ENCODE data around the gene FIBCD1.
"Not testable (repeated sequence)": the region's sequence is repeated elsewhere in the genome, so short reads cannot be mapped to it uniquely, and the experiment has no call there.

Gene FIBCD1

DNA sequence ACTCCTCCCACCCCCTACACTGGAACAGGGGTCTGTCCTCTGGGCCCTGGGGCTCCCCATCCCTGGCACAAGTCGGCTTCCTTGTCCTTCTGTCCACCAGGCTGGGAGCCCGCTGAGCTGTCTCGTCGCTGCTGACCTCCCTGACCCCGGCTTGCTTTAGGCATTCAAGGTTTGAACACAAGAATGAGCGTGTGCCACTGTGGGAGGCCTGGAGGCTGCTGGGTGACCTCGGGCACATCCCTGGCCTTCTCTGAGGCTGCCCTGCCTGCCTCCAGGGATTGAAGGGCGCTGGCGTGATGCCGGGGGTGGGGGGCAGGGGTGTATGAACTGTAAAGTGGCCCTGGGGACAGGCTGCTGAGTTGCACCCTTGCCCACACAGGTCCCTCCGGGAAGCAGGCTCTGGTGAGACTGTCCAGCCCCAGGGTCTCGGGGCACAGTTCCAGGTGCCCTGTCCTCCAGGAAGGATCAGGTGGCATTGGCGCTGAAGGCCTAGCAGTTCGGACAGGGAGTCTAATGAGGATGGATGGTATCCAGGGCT is 18.2 kb downstream of the FIBCD1 start:
- DNase-seq: no peak

DNA sequence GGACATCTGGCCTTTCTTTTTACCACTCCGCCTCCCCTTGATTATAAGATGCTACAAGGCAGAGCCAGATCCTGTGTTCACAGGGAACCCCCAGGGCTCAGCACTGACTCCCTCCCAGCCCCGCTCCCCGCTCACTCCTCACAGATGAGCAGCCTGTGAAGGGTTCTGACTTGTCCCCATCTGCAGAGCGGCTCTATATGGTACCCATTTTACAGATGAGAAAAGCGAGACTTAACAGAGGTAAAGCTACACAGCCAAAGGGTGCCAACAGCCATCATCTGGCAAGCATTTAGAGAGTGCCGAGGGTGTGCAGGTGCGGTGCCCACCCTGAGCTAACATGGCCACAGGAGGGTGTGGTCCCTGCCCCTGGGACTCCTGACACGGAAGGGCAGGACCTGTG is 18.8 kb downstream of the FIBCD1 start:
- no peak for DNase-seq

DNA sequence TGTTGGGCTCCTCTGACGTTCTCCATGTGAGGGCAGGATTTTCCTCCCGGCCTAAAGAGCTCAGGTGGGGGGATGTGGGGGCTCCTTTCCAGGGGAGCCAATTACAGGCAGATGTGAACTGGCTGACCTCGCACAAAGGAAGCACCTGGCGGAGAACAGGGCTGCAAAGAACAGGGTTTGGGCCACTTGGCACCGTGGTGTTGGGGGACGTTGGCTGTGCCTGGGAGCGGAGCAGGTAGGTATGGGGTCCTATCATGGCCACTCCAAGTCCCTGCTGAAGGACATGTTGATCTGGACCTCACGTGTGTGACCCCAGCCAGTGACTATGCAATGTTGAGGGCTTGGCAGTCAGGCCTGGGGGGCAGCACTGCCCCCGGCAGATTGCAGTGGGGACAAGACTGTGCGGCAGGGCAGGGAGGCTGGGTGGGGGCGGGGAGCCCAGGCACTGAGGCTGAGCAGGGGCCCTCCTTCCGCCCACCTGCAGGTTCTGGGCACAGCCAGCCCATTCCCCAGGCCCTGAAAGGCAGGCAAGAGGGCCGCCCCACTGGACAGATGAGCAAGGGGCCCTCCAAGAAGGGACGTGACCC is 19.4 kb downstream of the FIBCD1 start:
- no peak for DNase-seq

DNA sequence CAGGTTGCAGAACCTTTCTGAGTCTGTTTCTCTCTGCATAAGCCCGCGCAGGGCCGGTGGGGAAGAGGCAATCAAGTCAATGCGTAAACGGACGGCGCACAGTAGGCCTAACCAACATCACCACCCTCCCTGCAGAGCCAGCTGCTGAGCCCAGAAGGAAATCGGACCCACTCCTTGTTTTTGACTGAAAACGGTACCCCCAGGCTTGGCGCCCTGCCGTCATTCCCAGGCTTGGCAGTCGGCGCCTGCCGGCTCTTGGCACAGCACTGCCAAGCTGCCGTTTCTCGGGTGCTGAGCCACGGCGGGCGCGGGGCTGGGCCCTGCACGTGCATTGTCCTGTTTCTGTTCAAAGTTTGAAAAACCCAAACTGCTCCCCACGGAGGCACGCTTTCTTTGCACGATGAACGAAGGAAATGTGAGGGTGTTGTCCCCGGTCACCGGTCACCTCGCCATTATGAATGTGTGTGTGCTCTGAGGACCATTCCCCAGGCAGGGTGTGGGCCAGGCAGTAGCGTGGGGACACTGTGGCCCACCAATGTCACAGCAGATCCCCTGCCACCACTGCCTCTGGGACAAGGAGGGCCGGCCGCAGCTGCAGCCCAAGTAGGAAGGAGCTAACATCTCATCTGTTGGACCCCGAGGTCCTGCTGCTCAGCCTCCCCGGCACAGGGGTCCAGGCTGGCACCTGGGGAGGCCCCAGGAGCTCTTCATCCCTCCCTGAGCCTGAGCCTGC is 20.1 kb downstream of the FIBCD1 start:
- no peak for DNase-seq

DNA sequence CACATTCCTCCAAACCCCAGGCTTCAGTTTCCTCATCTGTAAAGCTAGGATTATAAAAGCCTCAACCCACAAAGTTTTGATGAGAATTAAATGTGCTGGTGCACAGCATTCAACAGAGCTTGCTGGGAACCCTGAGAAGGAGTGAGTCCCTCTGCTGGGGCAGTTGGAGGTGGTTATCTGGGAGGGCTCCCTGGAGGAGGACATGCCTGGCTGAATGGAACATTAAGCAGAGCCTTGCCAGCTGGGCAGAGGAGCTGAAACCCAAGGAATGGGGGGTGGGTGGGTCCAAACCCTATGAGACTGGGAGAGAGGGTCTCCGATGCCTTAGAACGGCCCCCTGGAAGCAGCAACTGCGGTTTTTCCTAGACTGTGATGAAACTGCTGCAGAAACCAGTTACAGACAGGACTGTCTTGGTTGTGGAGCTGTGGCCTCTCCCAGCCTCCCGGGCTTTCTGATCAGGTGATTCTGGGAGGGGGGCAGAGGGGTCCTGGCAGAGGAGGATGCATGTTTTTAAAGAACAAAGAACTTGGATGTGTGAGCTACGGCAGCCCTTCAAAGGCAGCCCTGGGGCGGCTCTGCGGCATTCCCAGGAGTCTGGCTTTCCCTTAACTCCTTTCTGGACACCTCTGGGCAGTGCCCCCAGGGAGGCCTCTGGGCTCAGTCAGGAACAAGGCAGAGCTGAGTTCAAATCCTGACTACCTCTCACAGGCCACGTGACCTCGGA is 20.8 kb downstream of the FIBCD1 start:
- no peak for DNase-seq

DNA sequence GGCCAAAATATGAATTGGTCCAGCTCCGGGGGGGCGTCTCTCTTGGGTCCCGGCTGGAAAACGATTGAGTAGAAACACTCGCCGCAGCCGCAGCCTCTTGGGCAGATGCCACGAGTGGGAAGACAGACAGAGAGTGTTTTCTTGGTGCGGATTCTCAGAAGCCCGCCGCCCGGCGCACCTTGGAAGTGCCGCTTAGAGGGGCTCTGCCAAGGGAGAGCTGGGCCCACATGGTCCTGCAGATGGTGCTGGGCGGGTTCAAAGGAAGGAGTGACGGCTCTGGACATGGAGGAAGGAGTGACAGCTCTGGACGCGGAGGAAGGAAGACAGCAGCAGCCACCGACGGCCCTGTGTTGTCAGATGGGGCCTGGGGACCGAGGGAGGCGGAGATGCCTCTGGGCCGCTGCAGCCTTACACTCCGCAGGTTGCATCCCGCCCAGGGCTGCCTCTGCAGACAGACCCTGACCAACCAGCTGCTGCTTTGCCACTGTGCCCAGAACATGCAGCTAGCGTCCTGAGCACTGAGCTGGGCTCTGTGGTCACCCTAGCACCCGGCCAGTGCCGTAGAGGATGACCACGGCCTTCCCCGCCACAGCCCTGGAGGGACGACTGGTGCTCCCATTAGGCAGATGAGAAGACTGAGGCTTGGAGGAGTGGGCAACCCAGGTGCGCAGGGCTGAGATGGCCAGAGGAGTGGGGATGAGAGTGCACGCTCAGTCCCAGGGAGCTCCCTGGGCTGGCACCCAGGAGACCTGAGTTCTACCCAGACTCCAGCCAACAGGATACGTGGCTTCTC is 21.7 kb downstream of the FIBCD1 start:
- DNase-seq: no peak

DNA sequence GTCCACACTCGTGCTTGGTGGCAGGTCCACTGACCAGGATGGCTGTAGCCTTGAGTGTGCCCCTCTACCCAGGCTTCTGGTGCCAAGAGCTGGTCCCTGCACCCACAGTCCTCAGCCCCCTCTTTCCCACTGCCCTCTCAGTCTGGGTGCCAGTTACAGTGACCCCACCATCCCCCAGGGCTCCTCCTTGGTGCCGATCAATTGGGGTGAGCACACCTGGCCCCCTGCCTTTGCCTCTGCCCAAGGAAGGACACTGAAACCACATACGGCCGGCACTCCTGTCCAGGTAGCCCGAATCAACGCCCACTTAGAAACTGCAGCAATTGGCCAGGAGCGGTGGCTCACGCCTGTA is 24.0 kb downstream of the FIBCD1 start:
- no peak for DNase-seq

DNA sequence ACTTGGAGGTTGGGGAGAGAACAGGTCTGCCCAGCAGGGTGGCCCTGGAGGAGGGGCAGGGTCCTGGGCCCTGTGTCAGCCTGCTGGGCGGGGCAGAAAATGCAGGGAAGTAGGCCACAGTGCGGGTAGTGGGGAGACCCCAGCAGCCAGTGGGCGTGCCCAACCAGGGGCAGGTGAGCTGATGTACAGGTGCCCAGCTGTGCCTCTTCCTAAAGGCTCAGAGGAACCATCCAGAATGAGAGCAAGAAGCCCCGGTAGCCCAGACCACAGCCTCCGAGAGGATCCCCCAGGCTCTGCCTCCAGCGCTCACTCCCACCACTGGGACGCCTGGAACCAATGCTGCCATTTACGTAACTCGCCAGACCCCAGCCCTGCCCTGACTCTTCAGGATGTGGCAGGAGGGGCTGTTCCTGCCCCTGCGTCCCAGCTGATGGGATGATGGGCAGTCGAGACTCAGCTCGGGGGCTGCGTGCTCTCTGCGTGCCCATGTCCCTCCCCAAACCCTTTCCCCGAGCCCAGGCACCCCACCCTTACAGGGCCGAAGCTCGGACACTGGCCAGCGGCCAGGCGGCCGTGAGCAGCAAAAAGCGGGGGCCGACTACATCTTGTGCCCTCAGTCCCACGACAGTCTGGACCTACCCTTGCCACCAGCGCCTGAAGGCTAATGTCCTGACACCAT is 24.5 kb downstream of the FIBCD1 start:
- DNase-seq: no peak

DNA sequence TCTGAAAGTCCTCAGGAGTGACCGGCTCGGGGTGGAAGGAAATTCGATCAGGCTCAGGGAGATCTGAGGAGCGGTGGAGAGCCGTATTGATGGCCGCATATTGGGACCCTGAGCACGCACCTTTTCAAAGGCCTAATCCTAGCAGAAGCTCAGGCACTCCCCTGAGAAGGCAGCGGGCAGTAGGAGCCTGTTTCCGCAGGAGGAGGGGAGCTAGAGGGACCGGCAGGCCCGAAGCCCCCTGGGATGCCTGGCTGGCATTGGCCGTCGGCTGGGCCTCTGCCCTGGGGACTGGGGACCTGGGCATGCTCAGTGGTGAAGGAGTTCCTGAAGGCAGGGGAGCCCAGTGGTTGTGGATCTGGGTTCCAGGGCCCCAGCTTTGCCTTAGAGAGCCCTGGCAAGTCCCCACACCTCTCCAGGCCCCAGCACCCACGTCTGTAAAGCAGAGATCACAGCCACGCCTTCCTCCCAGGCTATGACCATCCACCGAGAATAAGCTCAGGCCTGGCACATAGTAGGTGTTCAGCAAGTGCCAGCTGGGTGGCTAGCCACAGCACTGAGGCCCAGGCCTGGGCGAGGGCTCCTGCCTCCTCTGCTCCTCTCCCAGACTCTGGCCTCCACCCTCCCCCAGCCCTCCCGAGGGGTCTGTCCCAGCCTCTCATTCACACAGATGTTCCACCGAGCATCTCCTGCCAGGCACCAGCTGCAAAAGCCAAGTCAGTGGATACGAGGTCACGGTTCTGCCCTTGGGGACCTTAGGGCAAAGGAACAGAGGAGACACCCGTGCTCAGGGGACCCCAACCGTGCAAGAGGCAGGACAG is 25.2 kb downstream of the FIBCD1 start:
- no peak for DNase-seq

DNA sequence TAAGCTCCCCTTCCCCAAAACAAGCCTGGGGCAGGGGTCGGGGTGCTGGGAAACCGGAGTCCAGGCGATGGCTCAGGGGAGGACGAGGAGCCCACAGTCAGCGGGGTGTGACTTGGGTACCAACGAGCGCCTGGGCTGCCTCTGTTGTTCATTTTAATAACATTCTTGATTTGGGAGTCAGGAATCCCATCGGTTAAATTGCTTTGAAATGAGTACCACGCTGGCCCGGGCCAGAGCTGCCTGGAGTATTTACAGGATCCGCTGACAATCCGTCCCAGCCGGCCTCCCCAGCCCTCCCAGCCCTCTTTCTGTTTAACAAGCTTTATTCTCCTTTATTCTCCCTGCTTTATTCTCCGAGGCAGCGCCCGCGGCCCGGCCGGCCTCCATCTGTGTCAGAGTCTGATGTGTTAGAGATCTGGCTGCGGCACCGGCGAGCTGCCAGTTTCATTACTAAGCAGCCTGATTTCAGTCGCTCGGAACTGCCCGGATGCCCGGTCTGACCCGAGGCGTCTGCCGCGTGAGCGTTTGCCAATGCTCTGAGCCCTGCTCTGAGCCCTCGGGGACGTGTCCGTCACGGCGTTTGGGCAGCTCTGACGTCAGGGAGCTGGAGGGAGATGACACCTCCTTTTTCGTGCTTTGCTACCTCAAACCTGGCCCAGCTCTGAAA is 26.0 kb downstream of the FIBCD1 start:
- DNase-seq: no peak

DNA sequence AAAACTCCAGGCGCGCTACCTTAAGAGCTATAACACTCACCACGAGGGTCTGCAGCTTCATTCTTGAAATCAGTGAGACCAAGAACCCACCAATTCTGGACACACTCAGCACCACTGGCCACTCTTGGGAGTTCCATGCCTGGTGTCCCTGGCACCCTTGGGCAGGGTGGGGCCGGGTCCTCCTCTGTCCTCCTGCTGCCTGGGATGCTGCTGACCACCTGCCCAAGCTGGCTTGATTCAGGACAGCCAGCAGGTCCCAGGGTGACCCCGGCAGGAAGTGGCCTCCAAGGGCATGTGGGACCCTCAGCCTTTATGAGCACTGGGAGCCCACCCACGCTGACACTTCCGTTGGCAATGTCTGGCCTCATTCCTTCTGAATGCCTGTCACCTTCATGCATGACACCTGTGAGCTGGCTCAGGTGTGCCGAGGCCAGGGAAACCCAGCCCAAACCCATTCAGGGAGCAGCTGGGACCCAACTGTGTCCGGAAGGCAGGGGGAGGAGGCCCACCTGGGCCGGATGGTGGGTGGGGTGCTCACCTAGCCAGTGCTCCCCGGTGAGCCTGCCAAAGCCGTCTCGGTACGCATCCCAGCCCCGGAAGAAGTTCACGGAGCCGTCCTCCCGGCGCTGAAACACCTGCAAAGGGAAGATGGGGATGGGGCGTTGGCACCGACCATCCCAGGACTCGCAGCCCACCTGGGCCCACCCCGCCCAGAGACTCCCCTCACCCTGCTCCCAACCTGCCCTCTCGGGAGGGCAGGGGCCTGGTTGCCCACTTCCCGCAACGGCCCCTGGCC is 27.6 kb downstream of the FIBCD1 start:
- no peak for DNase-seq

DNA sequence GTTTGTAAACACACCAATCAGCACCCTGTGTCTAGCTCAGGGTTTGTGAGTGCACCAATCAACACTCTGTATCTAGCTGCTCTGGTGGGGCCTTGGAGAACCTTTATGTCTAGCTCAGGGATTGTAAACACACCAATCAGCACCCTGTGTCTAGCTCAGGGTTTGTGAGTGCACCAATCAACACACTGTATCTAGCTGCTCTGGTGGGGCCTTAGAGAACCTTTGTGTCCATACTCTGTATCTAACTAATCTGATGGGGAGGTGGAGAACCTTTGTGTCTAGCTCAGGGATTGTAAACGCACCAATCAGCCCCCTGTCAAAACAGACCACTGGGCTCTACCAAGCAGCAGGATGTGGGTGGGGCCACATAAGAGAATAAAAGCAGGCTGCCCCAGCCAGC is 28.4 kb downstream of the FIBCD1 start:
- DNase-seq: not testable (repeated sequence)

DNA sequence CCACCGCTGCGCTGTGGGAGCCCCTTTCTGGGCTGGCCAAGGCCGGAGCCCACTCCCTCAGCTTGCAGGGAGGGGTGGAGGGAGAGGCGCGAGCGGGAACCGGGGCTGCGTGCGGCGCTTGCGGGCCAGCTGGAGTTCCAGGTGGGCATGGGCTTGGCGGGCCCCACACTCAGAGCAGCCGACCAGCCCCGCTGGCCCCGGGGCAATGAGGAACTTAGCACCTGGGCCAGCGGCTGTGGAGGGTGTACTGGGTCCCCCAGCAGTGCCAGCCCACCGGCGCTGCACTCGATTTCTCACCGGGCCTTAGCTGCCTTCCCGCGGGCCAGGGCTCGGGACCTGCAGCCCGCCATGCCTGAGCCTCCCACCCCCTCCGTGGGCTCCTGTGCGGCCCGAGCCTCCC is 29.0 kb downstream of the FIBCD1 start:
- DNase-seq: not testable (repeated sequence)

DNA sequence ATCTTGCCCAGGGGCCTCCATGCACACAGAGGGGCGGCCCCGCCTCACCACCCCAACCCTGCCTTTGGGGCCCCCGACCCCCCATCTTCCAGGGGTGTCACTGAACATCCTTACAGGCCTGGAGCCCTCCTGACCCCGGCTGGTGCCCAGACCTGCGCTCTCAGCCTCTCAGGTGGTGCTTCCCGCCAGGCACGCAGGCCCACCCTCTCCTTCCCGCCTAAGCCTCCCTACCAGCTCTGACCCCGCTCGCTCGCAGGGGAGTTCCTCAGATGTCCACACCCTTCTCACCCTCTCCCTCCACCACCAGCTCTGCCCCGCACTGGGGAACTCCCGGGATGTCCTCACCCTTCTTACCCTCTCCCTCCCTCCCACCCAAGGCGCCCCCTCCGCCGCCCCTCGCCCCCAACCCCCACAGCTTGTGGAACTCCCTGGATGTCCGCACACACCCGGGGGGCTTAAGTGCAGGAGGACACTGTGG is 30.1 kb downstream of the FIBCD1 start:
- no peak for DNase-seq

DNA sequence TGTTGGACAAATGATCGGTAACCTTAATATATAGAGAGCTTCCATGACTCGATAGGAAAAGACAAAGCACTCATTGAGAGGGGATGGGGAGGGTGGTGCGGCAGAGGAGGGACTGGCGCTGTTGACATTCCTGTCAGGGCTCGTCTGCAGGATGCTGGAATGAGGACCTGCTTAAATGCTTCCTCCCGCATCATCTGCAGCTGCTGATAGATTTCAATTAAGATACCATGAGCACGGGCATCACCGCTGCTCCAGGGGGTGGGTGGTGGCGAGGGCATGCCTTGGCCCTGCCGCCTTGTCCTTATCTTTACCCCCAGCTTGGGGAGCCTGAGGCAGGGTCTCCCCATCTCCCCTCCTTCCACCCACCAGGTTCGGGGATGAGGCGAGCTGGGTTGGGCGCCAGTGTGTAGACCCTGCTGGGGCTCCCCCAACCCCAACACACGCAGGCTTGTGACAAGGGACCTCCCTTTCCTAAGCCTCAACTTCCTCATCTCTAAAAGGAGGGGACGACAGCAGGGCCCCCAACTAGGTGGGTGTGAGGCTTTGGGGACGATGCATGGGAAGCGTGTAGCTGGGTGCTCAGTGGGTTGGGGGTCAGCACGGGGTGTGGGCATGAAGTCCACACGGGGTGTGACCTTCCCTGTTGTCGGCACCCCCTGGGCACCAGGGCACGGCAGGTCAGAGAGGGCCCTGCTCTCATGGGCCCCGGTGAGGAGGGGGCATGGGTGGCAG is 30.7 kb downstream of the FIBCD1 start:
- no peak for DNase-seq

DNA sequence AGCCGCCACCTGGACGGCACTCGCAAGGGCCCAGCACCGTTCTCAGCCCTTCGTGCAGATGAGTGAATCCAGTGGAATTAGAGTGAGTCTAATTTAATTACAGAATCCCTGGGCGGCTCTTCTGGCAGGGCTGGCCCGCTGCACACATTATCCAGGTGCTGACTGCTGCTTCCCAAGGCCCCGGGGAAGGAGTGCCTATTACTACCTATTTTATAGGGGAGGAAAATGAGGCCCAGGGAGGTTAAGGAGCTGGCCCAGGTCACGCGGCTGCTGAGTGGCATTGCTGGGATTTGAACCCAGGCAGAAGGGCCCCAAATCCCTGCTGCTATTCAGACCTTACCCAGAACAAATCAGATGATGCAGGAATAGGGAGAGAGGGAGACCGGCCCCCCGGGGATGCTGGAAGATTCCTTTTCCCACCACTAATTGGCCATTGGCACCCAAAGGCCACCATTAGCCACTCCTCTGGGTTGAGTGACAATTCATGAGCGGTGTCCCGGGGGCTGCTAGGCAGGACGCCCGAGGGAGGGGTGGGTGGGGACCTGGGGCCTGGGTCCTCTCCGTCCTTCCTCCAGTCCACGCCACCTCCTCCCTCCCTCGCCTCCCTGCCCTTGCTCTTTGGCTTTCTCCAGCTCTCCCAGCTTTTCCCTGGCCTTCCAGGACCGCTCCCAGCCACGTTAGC is 32.2 kb downstream of the FIBCD1 start:
- no peak for DNase-seq

DNA sequence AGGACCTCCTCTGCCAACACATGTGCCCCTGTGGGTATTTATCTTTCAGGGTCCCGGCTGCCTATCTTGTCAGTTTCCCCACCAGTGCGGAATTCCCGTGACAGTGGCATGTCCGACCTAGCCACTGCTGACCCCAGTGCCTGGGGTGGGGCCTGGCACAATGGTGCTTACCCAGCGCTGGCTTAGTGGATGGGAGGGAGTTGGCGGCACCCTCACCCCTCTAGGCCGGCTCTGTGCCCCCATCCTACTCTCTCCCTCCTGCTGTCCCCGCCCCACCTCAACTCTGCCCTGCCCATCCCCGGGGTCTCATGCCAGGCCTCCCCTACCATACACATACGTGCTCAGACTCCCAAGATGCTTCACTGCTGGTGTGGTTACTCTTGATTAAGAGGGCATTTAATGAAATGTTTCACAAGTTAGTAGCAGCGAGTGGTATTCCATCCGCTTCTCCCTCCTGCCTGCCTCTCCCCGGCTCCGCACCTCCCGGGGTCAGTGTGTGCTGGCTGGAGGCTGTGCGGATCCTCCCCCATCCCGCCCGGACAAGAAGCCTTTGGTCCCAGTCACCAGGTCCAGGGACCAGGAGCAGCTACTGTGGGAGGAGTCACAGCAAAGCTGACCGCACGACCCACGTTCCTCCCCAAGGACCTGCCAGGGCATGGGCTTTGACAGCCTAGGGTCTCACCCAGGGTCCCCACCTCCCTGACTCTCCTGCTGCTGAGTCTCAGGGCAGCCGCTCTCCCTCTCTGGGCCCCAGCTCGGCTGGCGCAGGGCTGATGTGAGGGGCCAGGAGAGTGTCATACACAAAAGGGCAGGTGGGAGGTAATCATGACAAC is 32.9 kb downstream of the FIBCD1 start:
- DNase-seq: no peak
